ENCODE data around the gene KRTAP2-1.
"Not testable (repeated sequence)": the region's sequence is repeated elsewhere in the genome, so short reads cannot be mapped to it uniquely, and the experiment has no call there.

KRTAP2-1 gene

DNA sequence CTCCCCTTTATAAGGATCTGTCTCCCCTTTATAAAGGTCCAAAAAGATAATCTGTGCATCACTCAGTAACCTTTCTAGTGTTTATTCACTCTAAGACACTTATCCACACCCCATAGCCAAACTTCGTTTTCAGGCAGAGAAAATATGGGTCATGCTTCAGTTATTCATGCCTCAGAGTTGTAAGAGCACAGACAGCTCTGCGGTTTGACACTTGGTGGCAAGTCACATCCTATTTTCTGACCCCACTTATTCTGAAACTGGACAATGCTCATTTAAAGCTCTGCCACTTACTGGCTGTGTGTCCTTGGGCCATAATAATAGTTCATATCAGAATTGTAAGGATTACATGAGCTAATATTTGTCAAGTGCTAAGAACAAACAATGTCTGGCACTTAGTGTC is 2.0 kb upstream of the KRTAP2-1 start:
- H3K27ac ChIP-seq (ENCODE audit: low read depth, low read length): peak overlapping the region; percentile 80
- peaks cover 5% of the 10 kb centered on the region for H3K79me1 ChIP-seq (ENCODE audit: low read length)
- no peak overlapping the region for H2BK120ac ChIP-seq (ENCODE audit: insufficient read depth, low read length, poor library complexity)
- peak; percentile 31 to 81 for DNase-seq
- no peak overlapping the region for H3K4me3 ChIP-seq (ENCODE audit: low read depth, low read length)
- no peak overlapping the region for H3K9ac ChIP-seq (ENCODE audit: low read length)
- no peaks in the 10 kb centered on the region for H3K79me2 ChIP-seq (ENCODE audit: control insufficient read depth, insufficient read depth, low read length, poor library complexity)
- peaks cover 5 to 6% of the 10 kb centered on the region in 2 experiments for H3K4me1 ChIP-seq (ENCODE audit: control insufficient read depth in 1 of 2, insufficient read depth in 2 of 2, low read length in 2 of 2)
- no peak overlapping the region for H2BK12ac ChIP-seq (ENCODE audit: low read length)
- H3K18ac ChIP-seq (ENCODE audit: low read length): no peak overlapping the region
- H4K8ac ChIP-seq (ENCODE audit: low read depth, low read length): no peak overlapping the region
- no CpG with 5 or more reads among the region's 2 CpGs for WGBS (ENCODE audit: extremely low coverage, insufficient coverage, insufficient read length)
- H2AK5ac ChIP-seq (ENCODE audit: low read length): no peak overlapping the region
- no peak overlapping the region for H3K4ac ChIP-seq (ENCODE audit: low read depth, low read length)
- H3K36me3 ChIP-seq (ENCODE audit: control insufficient read depth in 1 of 2, insufficient read depth in 2 of 2, low read length in 2 of 2): no peaks in the 10 kb centered on the region
- H3K14ac ChIP-seq (ENCODE audit: low read length): no peak overlapping the region
- no peak overlapping the region for H4K12ac ChIP-seq (ENCODE audit: low read depth, low read length)
- H3K27me3 ChIP-seq (ENCODE audit: insufficient read depth, low read length): no peaks in the 10 kb centered on the region
- H3K9me3 ChIP-seq (ENCODE audit: insufficient read depth, low read depth, low read length): no peaks in the 10 kb centered on the region
- H2BK5ac ChIP-seq (ENCODE audit: low read depth, low read length, poor library complexity): no peak overlapping the region
- H3K23ac ChIP-seq (ENCODE audit: low read length): no peak overlapping the region
- H3K4me2 ChIP-seq (ENCODE audit: low read length): peak overlapping the region; percentile 27
- no peak overlapping the region for H2AFZ ChIP-seq (ENCODE audit: insufficient read depth, low read length, poor library complexity)
- H4K91ac ChIP-seq (ENCODE audit: low read depth, low read length): no peak overlapping the region

DNA sequence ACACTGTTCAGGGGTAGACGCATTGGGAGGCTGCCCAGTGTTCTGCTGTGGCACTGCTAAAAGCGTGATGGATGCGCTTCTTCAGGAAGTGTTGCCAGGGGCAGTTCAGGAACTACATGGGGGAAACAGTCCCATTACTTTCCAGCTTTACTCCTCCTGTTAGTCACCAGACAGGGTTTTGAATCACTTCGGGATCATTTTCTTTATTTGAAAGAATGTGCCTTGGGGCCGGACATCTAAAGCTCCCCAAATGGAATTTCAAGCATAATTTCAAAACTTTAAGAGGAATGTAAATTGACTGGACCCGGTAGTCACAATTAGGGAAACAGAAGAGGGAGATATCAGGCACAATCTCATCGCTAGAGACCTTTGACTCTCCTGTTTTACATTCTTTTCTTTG is 1.3 kb upstream of the KRTAP2-1 start:
- Histone ChIP-seq H4K8ac (ENCODE audit: low read depth, low read length) (no peak overlapping the region), H4K91ac (ENCODE audit: low read depth, low read length) (peak overlapping the region; percentile 72), H3K79me2 (ENCODE audit: control insufficient read depth, insufficient read depth, low read length, poor library complexity) (no peaks in the 10 kb centered on the region), H3K14ac (ENCODE audit: low read length) (peak overlapping the region; percentile 48), H2BK120ac (ENCODE audit: insufficient read depth, low read length, poor library complexity) (no peak overlapping the region), H3K9me3 (ENCODE audit: insufficient read depth, low read depth, low read length) (no peaks in the 10 kb centered on the region), H2AFZ (ENCODE audit: insufficient read depth, low read length, poor library complexity) (no peak overlapping the region), H4K12ac (ENCODE audit: low read depth, low read length) (no peak overlapping the region), H3K9ac (ENCODE audit: low read length) (no peak overlapping the region), H3K4me3 (ENCODE audit: low read depth, low read length) (no peak overlapping the region), H2BK12ac (ENCODE audit: low read length) (no peak overlapping the region), H3K4ac (ENCODE audit: low read depth, low read length) (no peak overlapping the region), H3K36me3 (ENCODE audit: control insufficient read depth in 1 of 2, insufficient read depth in 2 of 2, low read length in 2 of 2) (no peaks in the 10 kb centered on the region), H3K27me3 (ENCODE audit: insufficient read depth, low read length) (no peaks in the 10 kb centered on the region), H3K23ac (ENCODE audit: low read length) (no peak overlapping the region), H3K79me1 (ENCODE audit: low read length) (peaks cover 5% of the 10 kb centered on the region), H2BK5ac (ENCODE audit: low read depth, low read length, poor library complexity) (peak overlapping the region; percentile 84), H3K4me1 (ENCODE audit: control insufficient read depth in 1 of 2, insufficient read depth in 2 of 2, low read length in 2 of 2) (peaks cover 5 to 6% of the 10 kb centered on the region in 2 experiments), H3K4me2 (ENCODE audit: low read length) (peak overlapping the region; percentile 27), H3K27ac (ENCODE audit: low read depth, low read length) (peak overlapping the region; percentile 81), H3K18ac (ENCODE audit: low read length) (no peak overlapping the region), H2AK5ac (ENCODE audit: low read length) (no peak overlapping the region)
- peak; percentile 84 to 97 for DNase-seq
- no CpG with 5 or more reads among the region's 7 CpGs for WGBS (ENCODE audit: extremely low coverage, insufficient coverage, insufficient read length)

DNA sequence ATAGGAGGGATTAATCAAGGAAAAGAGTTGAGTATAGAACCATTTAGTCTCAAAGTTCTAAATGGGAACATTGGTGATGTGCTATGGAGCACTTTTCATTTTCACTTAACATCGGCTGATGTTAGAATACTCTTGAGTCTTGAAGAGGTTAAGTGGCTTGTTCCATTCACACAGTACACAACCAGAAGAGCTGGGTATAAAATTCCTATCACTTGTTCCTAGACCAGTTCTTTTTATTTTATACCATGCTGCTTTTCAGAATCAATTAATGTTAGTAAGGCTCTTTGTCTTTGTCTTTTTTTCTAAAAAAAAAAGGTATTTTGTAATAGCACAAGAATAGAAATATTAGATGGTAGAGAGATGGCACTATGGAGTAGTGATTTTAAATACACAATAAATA is 4.2 kb downstream of the KRTAP2-1 start:
- no peaks in the 10 kb centered on the region for H3K9me3 ChIP-seq (ENCODE audit: insufficient read depth, low read depth, low read length)
- no peak overlapping the region for H3K4me2 ChIP-seq (ENCODE audit: low read length)
- H3K18ac ChIP-seq (ENCODE audit: low read length): no peak overlapping the region
- H2BK120ac ChIP-seq (ENCODE audit: insufficient read depth, low read length, poor library complexity): no peak overlapping the region
- no peaks in the 10 kb centered on the region for H3K36me3 ChIP-seq (ENCODE audit: control insufficient read depth in 1 of 2, insufficient read depth in 2 of 2, low read length in 2 of 2)
- no peak overlapping the region for H2BK5ac ChIP-seq (ENCODE audit: low read depth, low read length, poor library complexity)
- peaks cover 3% of the 10 kb centered on the region for H3K79me1 ChIP-seq (ENCODE audit: low read length)
- DNase-seq: no peak
- no peak overlapping the region for H3K4ac ChIP-seq (ENCODE audit: low read depth, low read length)
- no peaks in the 10 kb centered on the region for H3K27me3 ChIP-seq (ENCODE audit: insufficient read depth, low read length)
- H3K27ac ChIP-seq (ENCODE audit: low read depth, low read length): no peak overlapping the region
- no peak overlapping the region for H2AFZ ChIP-seq (ENCODE audit: insufficient read depth, low read length, poor library complexity)
- no peak overlapping the region for H3K4me3 ChIP-seq (ENCODE audit: low read depth, low read length)
- H4K91ac ChIP-seq (ENCODE audit: low read depth, low read length): no peak overlapping the region
- H3K14ac ChIP-seq (ENCODE audit: low read length): no peak overlapping the region
- H2AK5ac ChIP-seq (ENCODE audit: low read length): no peak overlapping the region
- H3K79me2 ChIP-seq (ENCODE audit: control insufficient read depth, insufficient read depth, low read length, poor library complexity): no peaks in the 10 kb centered on the region
- H3K9ac ChIP-seq (ENCODE audit: low read length): no peak overlapping the region
- peaks cover under 1 to 1% of the 10 kb centered on the region in 2 experiments for H3K4me1 ChIP-seq (ENCODE audit: control insufficient read depth in 1 of 2, insufficient read depth in 2 of 2, low read length in 2 of 2)
- whole genome bisulfite sequencing (ENCODE audit: extremely low coverage, insufficient coverage, insufficient read length): no CpG with 5 or more reads among the region's 1 CpG
- H4K12ac ChIP-seq (ENCODE audit: low read depth, low read length): no peak overlapping the region
- no peak overlapping the region for H2BK12ac ChIP-seq (ENCODE audit: low read length)
- H4K8ac ChIP-seq (ENCODE audit: low read depth, low read length): no peak overlapping the region
- no peak overlapping the region for H3K23ac ChIP-seq (ENCODE audit: low read length)

DNA sequence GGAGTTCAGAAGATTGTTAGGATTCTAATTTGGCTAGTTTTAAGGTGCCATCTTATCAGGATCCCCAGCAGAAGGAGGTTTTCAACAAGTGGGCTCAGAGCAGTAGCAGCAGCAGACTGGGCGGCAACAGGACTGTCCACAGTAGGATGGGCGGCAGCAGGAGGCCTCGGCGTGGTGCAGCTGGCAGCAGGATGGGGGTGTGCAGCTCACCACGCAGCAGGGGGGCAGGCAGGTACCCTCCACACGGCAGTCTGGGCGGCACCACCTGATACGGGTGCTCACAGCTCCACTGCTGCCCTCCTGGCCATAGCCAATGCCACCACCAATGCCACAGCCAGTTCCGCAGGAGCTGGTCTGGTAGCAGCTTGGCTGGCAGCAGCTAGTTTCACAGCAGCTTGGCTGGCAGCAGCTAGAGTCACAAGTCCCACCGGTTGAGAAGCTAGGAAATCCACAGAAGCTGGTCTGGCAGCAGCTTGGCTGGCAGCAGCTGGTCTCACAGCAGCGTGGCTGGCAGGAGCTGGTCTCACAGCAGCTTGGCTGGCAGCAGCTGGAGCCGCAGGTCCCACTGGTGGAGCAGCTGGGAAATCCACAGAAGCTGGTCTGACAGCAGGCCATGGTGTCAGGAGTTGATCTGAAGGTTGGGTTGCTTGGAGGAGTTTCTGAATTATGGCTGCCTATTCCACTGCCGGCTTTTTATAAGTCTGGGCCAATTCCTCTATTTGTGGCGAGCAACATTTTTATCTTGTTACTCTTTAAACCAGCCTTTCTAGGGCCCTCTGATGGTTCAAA is 6.1 kb downstream of the KRTAP2-1 start, which contains the start of gene KRTAP1-1:
KRTAP1-1 (minus strand) TSS at position 668 of the 789 bp plus-strand sequence; CDS start at position 615, 53 bp downstream.
- not testable (repeated sequence) for H3K14ac ChIP-seq (ENCODE audit: low read length); H4K12ac ChIP-seq (ENCODE audit: low read depth, low read length); H3K4ac ChIP-seq (ENCODE audit: low read depth, low read length); H2AFZ ChIP-seq (ENCODE audit: insufficient read depth, low read length, poor library complexity); H2AK5ac ChIP-seq (ENCODE audit: low read length); H3K27ac ChIP-seq (ENCODE audit: low read depth, low read length); H3K79me1 ChIP-seq (ENCODE audit: low read length); H2BK5ac ChIP-seq (ENCODE audit: low read depth, low read length, poor library complexity); H3K36me3 ChIP-seq (ENCODE audit: control insufficient read depth in 1 of 2, insufficient read depth in 2 of 2, low read length in 2 of 2); H3K9me3 ChIP-seq (ENCODE audit: insufficient read depth, low read depth, low read length); H3K27me3 ChIP-seq (ENCODE audit: insufficient read depth, low read length); H3K4me3 ChIP-seq (ENCODE audit: low read depth, low read length); H4K8ac ChIP-seq (ENCODE audit: low read depth, low read length); DNase-seq; H3K4me1 ChIP-seq (ENCODE audit: control insufficient read depth in 1 of 2, insufficient read depth in 2 of 2, low read length in 2 of 2); H3K9ac ChIP-seq (ENCODE audit: low read length); H3K18ac ChIP-seq (ENCODE audit: low read length); H2BK120ac ChIP-seq (ENCODE audit: insufficient read depth, low read length, poor library complexity); H2BK12ac ChIP-seq (ENCODE audit: low read length); H4K91ac ChIP-seq (ENCODE audit: low read depth, low read length); H3K79me2 ChIP-seq (ENCODE audit: control insufficient read depth, insufficient read depth, low read length, poor library complexity); H3K4me2 ChIP-seq (ENCODE audit: low read length); H3K23ac ChIP-seq (ENCODE audit: low read length)
- no CpG with 5 or more reads among the region's 14 CpGs for WGBS (ENCODE audit: extremely low coverage, insufficient coverage, insufficient read length)

Measured in trophoblast cell (in vitro differentiated cells and primary cell).